ENCODE measurements around the gene CRISP2.

CRISP2 gene

DNA sequence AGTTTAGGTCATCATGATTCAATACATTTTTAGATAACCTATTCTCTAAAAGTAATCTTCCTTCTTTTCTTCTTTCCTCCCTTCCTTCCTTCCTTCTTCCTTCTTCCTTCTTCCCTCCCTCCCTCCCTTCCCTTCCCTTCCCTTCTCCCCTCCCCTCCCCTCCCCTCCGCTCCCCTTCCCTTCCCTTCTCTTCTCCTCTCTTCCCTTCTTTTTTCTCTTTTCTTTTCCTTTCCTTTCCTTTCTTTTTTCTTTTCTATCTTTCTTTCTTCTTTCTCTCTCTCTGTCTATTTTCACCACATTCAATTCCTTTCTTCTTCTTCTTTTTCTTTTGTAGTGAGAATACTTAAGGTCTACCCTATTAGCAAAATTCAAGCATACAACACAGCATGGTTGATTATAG, 59.4 kb downstream of the CRISP2 start:
- DNase-seq (ENCODE audit: low spot score), result no peak

DNA sequence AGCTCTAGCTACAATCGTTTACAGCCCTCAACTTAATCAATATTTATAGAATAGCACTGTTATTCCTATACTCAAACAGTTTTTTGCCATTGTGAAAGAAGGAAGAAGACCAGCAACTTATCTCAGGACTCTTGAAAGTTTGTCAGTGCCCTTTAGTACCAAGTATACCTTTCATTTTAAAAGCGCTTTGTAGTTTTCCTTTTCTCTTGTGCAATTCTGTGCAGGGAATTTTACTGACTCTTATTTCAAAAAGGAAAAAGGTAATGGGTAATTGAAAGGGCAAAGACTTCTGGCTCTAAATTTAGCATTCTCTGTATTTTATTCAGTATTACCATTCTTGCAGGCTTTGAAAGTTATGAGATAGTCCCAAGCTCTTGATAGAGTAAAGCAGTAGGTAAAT, 59.9 kb downstream of the CRISP2 start:
- DNase-seq (ENCODE audit: low spot score), result no peak

DNA sequence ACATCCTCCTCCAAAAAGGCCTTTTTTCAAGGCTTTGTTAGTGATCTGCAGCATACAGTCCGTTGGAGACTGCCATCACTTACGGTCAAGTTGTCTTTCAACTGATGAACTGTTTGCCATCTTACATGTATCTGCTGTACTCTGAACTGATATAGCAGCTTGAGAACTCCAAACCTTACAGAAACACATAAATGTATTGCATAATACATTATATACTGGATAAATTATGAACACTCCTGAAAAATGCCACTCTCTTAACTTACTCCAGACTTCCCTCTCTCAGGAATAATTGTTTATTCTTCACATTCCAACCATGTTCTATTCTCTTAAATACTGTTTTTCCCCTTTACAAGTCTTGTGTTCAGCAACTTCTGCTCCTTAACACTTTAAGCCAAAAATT, 62.1 kb downstream of the CRISP2 start:
- DNase-seq (ENCODE audit: low spot score), result no peak

DNA sequence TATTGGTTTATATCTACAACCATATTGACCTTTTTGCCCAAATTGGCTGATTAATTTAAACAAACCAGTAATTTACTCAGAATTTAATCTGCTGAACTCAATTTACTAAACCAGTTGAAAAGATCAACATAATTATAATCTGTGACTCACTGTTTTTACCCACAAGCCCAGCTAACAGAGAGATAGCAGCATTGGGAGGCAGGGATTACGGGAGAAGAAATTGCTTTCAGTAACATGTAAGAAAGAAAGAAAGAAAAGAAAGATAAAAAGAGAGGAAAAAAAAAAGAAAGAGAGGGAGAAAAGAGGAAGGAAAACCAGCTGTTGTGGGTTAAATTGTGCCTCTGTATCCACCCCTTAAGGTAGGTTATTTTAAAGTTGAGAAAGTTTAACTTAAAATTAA, 63.4 kb downstream of the CRISP2 start:
- DNase-seq (ENCODE audit: low spot score), result no peak

DNA sequence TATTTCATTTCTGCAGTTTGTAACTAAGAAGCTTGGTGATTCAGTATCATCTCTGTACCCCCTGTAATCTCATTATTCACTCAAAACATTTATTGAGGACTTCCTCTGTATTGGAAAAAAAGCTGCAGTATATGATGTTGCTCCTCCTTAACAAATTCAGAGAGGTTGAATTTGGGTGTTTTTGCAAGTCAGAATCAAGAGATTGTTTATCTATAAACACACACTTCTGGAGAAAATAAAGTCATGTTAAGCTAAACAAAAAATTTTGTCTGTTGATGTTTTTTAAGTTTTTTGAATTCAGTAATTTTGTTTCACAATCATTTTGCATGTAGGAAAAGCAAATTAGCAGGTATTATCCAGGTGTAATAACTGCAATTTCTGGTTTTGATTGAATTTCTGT, 65.3 kb downstream of the CRISP2 start:
- DNase-seq (ENCODE audit: low spot score), result no peak

DNA sequence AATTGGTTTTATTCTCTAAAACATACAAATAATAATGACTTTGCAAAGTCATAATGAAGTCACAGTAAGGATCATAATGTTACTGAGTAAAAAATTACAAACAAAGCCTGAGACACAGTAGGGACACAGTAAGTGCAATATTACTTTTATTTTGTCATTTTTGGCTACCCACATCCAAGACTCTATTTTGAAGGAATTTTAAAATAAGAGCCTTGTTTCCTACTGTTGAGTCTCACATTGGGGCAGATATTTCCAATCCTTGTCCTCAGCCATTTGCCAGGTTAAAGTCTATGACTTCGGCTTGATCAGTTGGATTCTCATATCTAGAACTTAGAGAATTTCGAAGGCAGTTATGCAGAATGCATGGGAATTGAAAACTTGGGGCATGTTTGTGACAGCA, 65.9 kb downstream of the CRISP2 start:
- DNase-seq (ENCODE audit: low spot score), result no peak

DNA sequence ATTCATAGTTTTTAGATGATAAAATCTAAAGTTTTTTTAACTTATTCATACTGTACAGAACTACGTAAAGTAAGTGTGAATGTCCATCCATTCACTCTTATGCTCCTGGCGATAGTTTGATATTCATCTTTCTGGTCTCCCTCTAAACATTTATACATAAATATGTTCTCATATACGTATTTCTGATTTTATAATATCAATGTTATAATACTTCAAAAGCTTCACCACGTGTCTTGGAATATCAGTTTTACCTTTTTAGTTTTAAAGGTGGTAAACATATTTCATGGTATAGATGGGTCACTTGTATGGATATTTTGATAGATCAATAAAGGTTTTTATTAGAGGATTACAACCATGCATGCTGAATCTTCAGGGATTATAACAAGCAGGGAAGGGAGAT, 66.4 kb downstream of the CRISP2 start:
- no peak for DNase-seq (ENCODE audit: low spot score)

DNA sequence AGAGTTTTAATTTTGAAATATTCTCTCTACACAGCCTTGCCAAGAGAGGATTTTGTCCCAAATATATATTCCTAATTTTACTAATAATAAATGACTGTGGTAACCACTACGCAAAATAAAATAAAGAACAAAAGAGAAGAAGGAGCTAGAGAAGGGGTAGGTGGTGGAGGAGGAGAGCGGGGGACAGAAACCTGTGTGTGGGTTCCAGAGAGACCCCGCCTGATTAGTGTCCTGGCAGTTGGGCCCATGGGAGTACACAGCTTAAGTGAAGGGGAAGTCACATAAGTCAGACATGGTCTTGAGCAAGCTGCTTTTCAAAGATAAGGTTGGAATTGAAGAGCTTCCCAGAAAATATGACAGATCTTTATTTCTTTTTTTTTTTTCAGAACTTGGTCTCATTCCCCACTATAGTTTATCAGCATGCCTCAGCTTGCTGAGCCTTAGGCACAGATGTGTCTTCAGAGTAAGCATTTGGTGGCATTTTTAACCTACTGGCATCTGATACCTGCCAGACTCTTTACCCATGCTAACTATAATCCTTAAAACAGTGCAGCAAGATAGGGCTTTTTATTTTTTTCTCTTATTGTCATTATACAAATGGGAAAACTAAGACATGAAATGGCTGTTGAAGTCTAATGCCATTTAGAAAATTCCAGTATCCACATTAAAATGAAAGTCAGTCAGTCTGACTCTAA, 67.1 kb downstream of the CRISP2 start:
- no peak for DNase-seq (ENCODE audit: low spot score)

DNA sequence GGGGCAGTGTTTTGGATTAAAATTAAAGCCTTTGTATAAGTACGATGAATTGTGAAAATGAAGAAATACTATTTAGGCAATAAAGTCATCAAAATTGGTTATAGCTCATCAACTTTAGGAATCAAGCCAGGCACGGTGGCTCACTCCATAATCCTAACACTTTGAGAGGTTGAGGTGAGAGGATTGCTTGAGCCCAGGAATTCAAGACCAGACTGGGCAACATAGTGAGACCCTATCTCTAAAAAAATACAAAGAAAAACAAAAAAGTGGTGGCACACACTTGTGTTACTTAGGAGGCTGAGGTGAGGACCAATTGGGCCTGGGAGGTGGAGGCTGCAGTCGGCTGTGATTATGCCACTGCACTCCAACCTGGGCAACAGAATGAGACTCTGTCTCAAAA, 68.2 kb downstream of the CRISP2 start:
- DNase-seq (ENCODE audit: low spot score), result no peak

All from RKO (cell line).